BE2C (cell line): ENCODE measurements around the gene PSMC1.

ENCODE experiments used
- DNase-seq: peaks from one replicate; pipeline ENCODE4 v3.0.0-alpha.2; 2020
- H3K27me3 ChIP-seq: fragments of 250-450 bp; sonication (Bioruptor Pico); 2 replicates; pipeline ENCODE4 v1.5.1; 2020; ENCODE audit warnings: mild to moderate bottlenecking
- H3K36me3 ChIP-seq: fragments of 250-450 bp; sonication (Bioruptor Pico); 2 replicates; pipeline ENCODE4 v1.5.1; 2020; ENCODE audit warnings: mild to moderate bottlenecking
- H3K4me1 ChIP-seq: fragments of 250-450 bp; sonication (Bioruptor Pico); 2 replicates; pipeline ENCODE4 v1.5.1; 2020
- H3K4me3 ChIP-seq: 2 replicates; pipeline ENCODE4 v1.5.1; 2011; ENCODE audit warnings: low read depth, low read length
- H3K9me3 ChIP-seq: fragments of 250-450 bp; sonication (Bioruptor Pico); 2 replicates; pipeline ENCODE4 v1.5.1; 2020
- CTCF ChIP-seq: IDR thresholded peaks from 2 replicates; pipeline ENCODE4 v1.5.1; 2012; ENCODE audit warnings: mild to moderate bottlenecking, low read depth, low read length

The PSMC1 gene

GRCh38 chr14:90275458-90275814 is 19.1 kb downstream of the PSMC1 start:
- peaks cover 56% of the 10 kb centered on the region for H3K36me3 ChIP-seq
- no peak for DNase-seq
- no peaks in the 10 kb centered on the region for H3K4me1 ChIP-seq
- H3K27me3 ChIP-seq = no peaks in the 10 kb centered on the region
- no peak for TF ChIP-seq CTCF
- H3K9me3 ChIP-seq = no peaks in the 10 kb centered on the region
- no peak overlapping the region for H3K4me3 ChIP-seq

GRCh38 chr14:90275820-90276219 is 19.5 kb downstream of the PSMC1 start:
- DNase-seq = no peak
- no peak overlapping the region for H3K4me3 ChIP-seq
- H3K9me3 ChIP-seq = no peaks in the 10 kb centered on the region
- no peaks in the 10 kb centered on the region for H3K27me3 ChIP-seq
- no peaks in the 10 kb centered on the region for H3K4me1 ChIP-seq
- H3K36me3 ChIP-seq = peaks cover 53% of the 10 kb centered on the region
- no peak for TF ChIP-seq CTCF

- H3K36me3 ChIP-seq = peaks cover 44% of the 10 kb centered on the region
- no peak for TF ChIP-seq CTCF
- DNase-seq = peak; percentile 31
- no peaks in the 10 kb centered on the region for H3K9me3 ChIP-seq
- no peaks in the 10 kb centered on the region for H3K4me1 ChIP-seq
- H3K4me3 ChIP-seq = no peak overlapping the region
- H3K27me3 ChIP-seq = no peaks in the 10 kb centered on the region
Observed at GRCh38 chr14:90276646-90277367, 20.5 kb downstream of the PSMC1 start.

- Histone ChIP-seq H3K4me1 (no peaks in the 10 kb centered on the region), H3K4me3 (no peak overlapping the region), H3K27me3 (no peaks in the 10 kb centered on the region), H3K9me3 (no peaks in the 10 kb centered on the region), H3K36me3 (peaks cover 36% of the 10 kb centered on the region)
- DNase-seq = no peak
- TF ChIP-seq CTCF = no peak
Observed at GRCh38 chr14:90277581-90278198, 21.3 kb downstream of the PSMC1 start.

- H3K36me3 ChIP-seq = peaks cover 28% of the 10 kb centered on the region
- H3K27me3 ChIP-seq = no peaks in the 10 kb centered on the region
- no peaks in the 10 kb centered on the region for H3K4me1 ChIP-seq
- no peak for TF ChIP-seq CTCF
- no peak overlapping the region for H3K4me3 ChIP-seq
- no peaks in the 10 kb centered on the region for H3K9me3 ChIP-seq
- no peak for DNase-seq
Observed at GRCh38 chr14:90278199-90279175, 22.1 kb downstream of the PSMC1 start.
